ENCODE data around the gene DPH6.
A peak's percentile ranks its signal among the peaks of the same experiment; 100 is the strongest.

DPH6 gene

GRCh38 chr15:35548435-35548834 is 2.5 kb upstream of the DPH6 start:
- no peak overlapping the region for H3K27ac ChIP-seq
- no peak for TF ChIP-seq CTCF (IDR thresholded peaks at IDR 0.05; ENCODE audit: low read depth, low read length, missing control alignments)
- H3K4me3 ChIP-seq (ENCODE audit: low read depth, low read length) = no peak overlapping the region
- no peak for DNase-seq
- H3K36me3 ChIP-seq (replicated peaks) = no peaks in the 10 kb centered on the region
- in situ Hi-C loops (cut with HindIII; ENCODE audit: low pct_ligation_motif_present, low sequenced_read_pairs) = loop anchor here (25.0 kb wide), 1 partner anchor 1564 kb away; the partner anchor contains the start of gene MEIS2
- H3K27me3 ChIP-seq (replicated peaks) = no peaks in the 10 kb centered on the region

GRCh38 chr15:35547775-35548364 is 1.9 kb upstream of the DPH6 start:
- in situ Hi-C loops (cut with HindIII; ENCODE audit: low pct_ligation_motif_present, low sequenced_read_pairs) = loop anchor here (25.0 kb wide), 1 partner anchor 1564 kb away; the partner anchor contains the start of gene MEIS2
- no peaks in the 10 kb centered on the region for H3K27me3 ChIP-seq (replicated peaks)
- no peak overlapping the region for H3K27ac ChIP-seq
- no peak for TF ChIP-seq CTCF (IDR thresholded peaks at IDR 0.05; ENCODE audit: low read depth, low read length, missing control alignments)
- no peak overlapping the region for H3K4me3 ChIP-seq (ENCODE audit: low read depth, low read length)
- no peaks in the 10 kb centered on the region for H3K36me3 ChIP-seq (replicated peaks)
- DNase-seq = no peak

GRCh38 chr15:35546511-35547381 is 781 bp upstream of the DPH6 start:
- no peak for TF ChIP-seq CTCF (IDR thresholded peaks at IDR 0.05; ENCODE audit: low read depth, low read length, missing control alignments)
- in situ Hi-C loops (cut with HindIII; ENCODE audit: low pct_ligation_motif_present, low sequenced_read_pairs) = loop anchor here (25.0 kb wide), 1 partner anchor 1566 kb away; the partner anchor contains the start of gene MEIS2
- Histone ChIP-seq H3K36me3 (replicated peaks) (no peaks in the 10 kb centered on the region), H3K27me3 (replicated peaks) (no peaks in the 10 kb centered on the region), H3K27ac (peak overlapping the region; percentile 97), H3K4me3 (ENCODE audit: low read depth, low read length) (peak overlapping the region; percentile 64)
- DNase-seq = no peak

- no peaks in the 10 kb centered on the region for H3K36me3 ChIP-seq (replicated peaks)
- H3K4me3 ChIP-seq (ENCODE audit: low read depth, low read length) = peak overlapping the region; percentile 64
- TF ChIP-seq CTCF (IDR thresholded peaks at IDR 0.05; ENCODE audit: low read depth, low read length, missing control alignments) = no peak
- H3K27me3 ChIP-seq (replicated peaks) = no peaks in the 10 kb centered on the region
- DNase-seq = peak; percentile 57
- peak overlapping the region; percentile 97 for H3K27ac ChIP-seq
- in situ Hi-C loops (cut with HindIII; ENCODE audit: low pct_ligation_motif_present, low sequenced_read_pairs) = loop anchor here (25.0 kb wide), 1 partner anchor 1567 kb away; the partner anchor contains the start of gene MEIS2
Measured at GRCh38 chr15:35545316-35545823, 595 bp downstream of the DPH6 start.

- in situ Hi-C loops (cut with HindIII; ENCODE audit: low pct_ligation_motif_present, low sequenced_read_pairs) = loop anchor here (25.0 kb wide), 1 partner anchor 1571 kb away; the partner anchor contains the start of gene MEIS2
- DNase-seq = no peak
- Histone ChIP-seq H3K27me3 (replicated peaks) (no peaks in the 10 kb centered on the region), H3K4me3 (ENCODE audit: low read depth, low read length) (no peak overlapping the region), H3K36me3 (replicated peaks) (no peaks in the 10 kb centered on the region), H3K27ac (no peak overlapping the region)
- TF ChIP-seq CTCF (IDR thresholded peaks at IDR 0.05; ENCODE audit: low read depth, low read length, missing control alignments) = no peak
Measured at GRCh38 chr15:35540885-35541284, 5.1 kb downstream of the DPH6 start.
